ENCODE results near the gene NKD1. TPM values are rescaled to one million over a fixed set of nuclear protein-coding genes. Genes with fewer than 3 reads are reported as not detected.

NKD1 gene
- total RNA-seq, 1 experiment from 2014 or later, result 0.44 TPM

GRCh38 chr16:50617646-50618184 is 69.5 kb downstream of the NKD1 start:
- no peak overlapping the region for H2AFZ ChIP-seq
- H3K4me1 ChIP-seq (replicated peaks; ENCODE audit: insufficient read depth), result no peaks in the 10 kb centered on the region
- no peaks in the 10 kb centered on the region for H3K79me2 ChIP-seq (ENCODE audit: low read depth)
- BruUV-seq (replicated peaks), result no TSS peak
- no peak overlapping the region for H3K27ac ChIP-seq
- no peak overlapping the region for H3K4me3 ChIP-seq
- H3K9me3 ChIP-seq (ENCODE audit: insufficient read depth, low read depth), result no peaks in the 10 kb centered on the region
- H3K9me2 ChIP-seq (ENCODE audit: insufficient read depth), result no peaks in the 10 kb centered on the region
- H4K20me1 ChIP-seq (ENCODE audit: insufficient read depth), result no peaks in the 10 kb centered on the region
- no peak for DNase-seq
- ChIA-PET CTCF (no interaction called here), POLR2A (ENCODE audit: unreplicated experiment) (no interaction called here)
- no peak overlapping the region for H3K4me2 ChIP-seq
- H3K36me3 ChIP-seq (ENCODE audit: low read depth), result no peaks in the 10 kb centered on the region
- TF ChIP-seq CTCF (conservative IDR thresholded peaks at IDR 0.05) (no peak), EZH2 (IDR thresholded peaks at IDR 0.05; ENCODE audit: low read depth) (no peak)
- no peaks in the 10 kb centered on the region for H3F3A ChIP-seq (ENCODE audit: insufficient read depth, low read depth)
- intact Hi-C loops (cut with micrococcal nuclease; ENCODE audit: unreplicated experiment), result no loop called here
- H3K27me3 ChIP-seq (ENCODE audit: insufficient read depth, low read depth), result no peaks in the 10 kb centered on the region

- Histone ChIP-seq H2AFZ (no peak overlapping the region), H4K20me1 (ENCODE audit: insufficient read depth) (no peaks in the 10 kb centered on the region), H3K9me2 (ENCODE audit: insufficient read depth) (no peaks in the 10 kb centered on the region), H3K9me3 (ENCODE audit: insufficient read depth, low read depth) (no peaks in the 10 kb centered on the region), H3K79me2 (ENCODE audit: low read depth) (no peaks in the 10 kb centered on the region), H3K4me2 (no peak overlapping the region), H3K4me3 (no peak overlapping the region), H3F3A (ENCODE audit: insufficient read depth, low read depth) (no peaks in the 10 kb centered on the region), H3K27me3 (ENCODE audit: insufficient read depth, low read depth) (no peaks in the 10 kb centered on the region), H3K4me1 (replicated peaks; ENCODE audit: insufficient read depth) (no peaks in the 10 kb centered on the region), H3K36me3 (ENCODE audit: low read depth) (no peaks in the 10 kb centered on the region), H3K27ac (no peak overlapping the region)
- CTCF ChIA-PET, result no interaction called here
- no peak for DNase-seq
- POLR2A ChIA-PET (ENCODE audit: unreplicated experiment), result no interaction called here
- intact Hi-C loops (cut with micrococcal nuclease; ENCODE audit: unreplicated experiment), result no loop called here
- TF ChIP-seq CTCF (conservative IDR thresholded peaks at IDR 0.05) (no peak), EZH2 (IDR thresholded peaks at IDR 0.05; ENCODE audit: low read depth) (no peak)
- BruUV-seq (replicated peaks), result no TSS peak
Observed at GRCh38 chr16:50618238-50618918, 70.2 kb downstream of the NKD1 start.

GRCh38 chr16:50619702-50620491 is 71.7 kb downstream of the NKD1 start:
- no peaks in the 10 kb centered on the region for H3K4me1 ChIP-seq (replicated peaks; ENCODE audit: insufficient read depth)
- no TSS peak for BruUV-seq (replicated peaks)
- no peaks in the 10 kb centered on the region for H3K9me2 ChIP-seq (ENCODE audit: insufficient read depth)
- no peaks in the 10 kb centered on the region for H3F3A ChIP-seq (ENCODE audit: insufficient read depth, low read depth)
- H3K27ac ChIP-seq, result no peak overlapping the region
- H3K36me3 ChIP-seq (ENCODE audit: low read depth), result no peaks in the 10 kb centered on the region
- no peak for TF ChIP-seq CTCF (conservative IDR thresholded peaks at IDR 0.05)
- no peak for TF ChIP-seq EZH2 (IDR thresholded peaks at IDR 0.05; ENCODE audit: low read depth)
- intact Hi-C loops (cut with micrococcal nuclease; ENCODE audit: unreplicated experiment), result no loop called here
- H4K20me1 ChIP-seq (ENCODE audit: insufficient read depth), result no peaks in the 10 kb centered on the region
- no peak overlapping the region for H3K4me3 ChIP-seq
- H3K9me3 ChIP-seq (ENCODE audit: insufficient read depth, low read depth), result no peaks in the 10 kb centered on the region
- DNase-seq, result no peak
- no peak overlapping the region for H3K4me2 ChIP-seq
- POLR2A ChIA-PET (ENCODE audit: unreplicated experiment), result no interaction called here
- H3K27me3 ChIP-seq (ENCODE audit: insufficient read depth, low read depth), result no peaks in the 10 kb centered on the region
- CTCF ChIA-PET, result no interaction called here
- no peak overlapping the region for H2AFZ ChIP-seq
- no peaks in the 10 kb centered on the region for H3K79me2 ChIP-seq (ENCODE audit: low read depth)
